EL (cell line): ENCODE results near the gene HBG1.

Experiments used
- DNase-seq: peaks from one replicate; pipeline ENCODE4 v3.0.0-alpha.2; 2016

HBG1 gene

DNA sequence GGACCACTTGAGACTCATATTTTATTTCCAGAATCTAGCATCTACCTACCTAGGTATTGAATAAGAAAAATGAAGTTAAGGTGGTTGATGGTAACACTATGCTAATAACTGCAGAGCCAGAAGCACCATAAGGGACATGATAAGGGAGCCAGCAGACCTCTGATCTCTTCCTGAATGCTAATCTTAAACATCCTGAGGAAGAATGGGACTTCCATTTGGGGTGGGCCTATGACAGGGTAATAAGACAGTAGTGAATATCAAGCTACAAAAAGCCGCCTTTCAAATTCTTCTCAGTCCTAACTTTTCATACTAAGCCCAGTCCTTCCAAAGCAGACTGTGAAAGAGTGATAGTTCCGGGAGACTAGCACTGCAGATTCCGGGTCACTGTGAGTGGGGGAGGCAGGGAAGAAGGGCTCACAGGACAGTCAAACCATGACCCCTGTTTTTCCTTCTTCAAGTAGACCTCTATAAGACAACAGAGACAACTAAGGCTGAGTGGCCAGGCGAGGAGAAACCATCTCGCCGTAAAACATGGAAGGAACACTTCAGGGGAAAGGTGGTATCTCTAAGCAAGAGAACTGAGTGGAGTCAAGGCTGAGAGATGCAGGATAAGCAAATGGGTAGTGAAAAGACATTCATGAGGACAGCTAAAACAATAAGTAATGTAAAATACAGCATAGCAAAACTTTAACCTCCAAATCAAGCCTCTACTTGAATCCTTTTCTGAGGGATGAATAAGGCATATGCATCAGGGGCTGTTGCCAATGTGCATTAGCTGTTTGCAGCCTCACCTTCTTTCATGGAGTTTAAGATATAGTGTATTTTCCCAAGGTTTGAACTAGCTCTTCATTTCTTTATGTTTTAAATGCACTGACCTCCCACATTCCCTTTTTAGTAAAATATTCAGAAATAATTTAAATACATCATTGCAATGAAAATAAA is 24.8 kb downstream of the HBG1 start:
- DNase-seq, result no peak

- no peak for DNase-seq
Measured at GRCh38 chr11:5223686-5224085, 26.0 kb downstream of the HBG1 start.

- DNase-seq, result no peak
Measured at GRCh38 chr11:5223146-5223545, 26.5 kb downstream of the HBG1 start.

- no peak for DNase-seq
Measured at GRCh38 chr11:5210376-5210885, 39.2 kb downstream of the HBG1 start.

GRCh38 chr11:5204787-5205186 is 44.9 kb downstream of the HBG1 start:
- peak; percentile 74 for DNase-seq

DNA sequence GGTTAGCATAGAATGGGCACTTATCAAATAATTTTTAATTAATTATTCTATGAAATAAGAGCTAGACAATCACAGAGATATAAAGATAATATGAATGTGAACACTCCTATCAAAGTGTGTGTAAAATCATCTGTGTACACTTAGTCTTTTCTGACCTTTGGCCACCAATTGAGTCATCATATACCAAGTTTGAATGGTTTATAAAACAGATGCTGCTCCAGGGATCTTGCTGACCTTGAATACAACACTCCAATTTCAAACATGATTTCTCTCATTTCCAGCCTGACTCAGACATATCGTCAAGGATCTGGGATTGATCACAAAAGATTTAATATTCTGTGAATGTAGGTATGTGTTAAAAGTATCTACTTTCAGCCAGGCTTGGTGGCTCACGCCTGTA is 46.3 kb downstream of the HBG1 start:
- peak; percentile 8 for DNase-seq

DNA sequence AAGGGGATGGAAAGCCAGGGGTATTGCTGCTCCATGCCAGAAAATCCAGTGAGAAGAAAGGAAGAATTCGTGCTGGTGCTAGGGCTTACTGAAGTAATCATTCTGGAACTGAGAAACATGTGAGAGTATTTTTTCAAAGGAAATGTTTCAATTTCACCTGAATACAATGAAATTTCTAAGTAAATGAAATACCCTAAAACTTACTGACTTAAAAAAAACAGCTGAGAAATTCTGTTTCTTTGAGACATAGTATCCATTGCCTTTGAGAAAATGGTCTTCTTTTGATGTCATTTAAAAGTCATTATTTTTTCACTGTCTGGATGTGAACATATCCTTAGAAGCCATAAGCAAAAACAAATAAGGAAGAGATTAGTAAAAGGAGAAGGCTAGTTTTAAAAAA is 49.1 kb downstream of the HBG1 start, which contains the start of gene OR51V1:
TSS of gene OR51V1 (minus strand) at position 101 of the 400 bp plus-strand sequence. CDS start at position 101, 0 bp downstream.
- DNase-seq, result no peak

DNA sequence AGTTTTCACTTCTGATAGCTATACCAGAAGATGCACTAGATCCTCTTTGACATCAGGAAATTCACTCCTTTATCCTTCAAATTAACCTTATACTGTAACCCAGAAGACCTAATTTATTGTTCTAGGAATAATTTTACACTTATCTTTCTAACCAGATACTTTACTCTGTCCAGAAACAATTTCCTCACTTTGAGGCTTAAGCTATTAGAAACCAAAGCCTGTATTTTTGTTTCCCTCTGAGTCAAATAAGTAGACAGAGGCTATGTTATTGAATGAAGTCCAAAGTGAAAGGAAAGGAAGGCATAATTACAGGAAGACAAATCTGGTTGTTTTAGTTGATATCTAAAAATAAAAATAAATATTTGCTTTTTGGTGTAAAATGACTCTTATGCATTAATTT is 51.4 kb downstream of the HBG1 start:
- no peak for DNase-seq
